Activated CD4-positive, alpha-beta T cell treated with anti-CD3 and anti-CD28 coated beads for 36 hours (primary cell): ENCODE data around the gene TNFAIP3. TPM values are rescaled to one million over a fixed set of nuclear protein-coding genes. Genes with fewer than 3 reads are reported as not detected.

Experiments
- ATAC-seq: fragments of 200-7000 bp; cut with Tn5 transposase; one replicate; pipeline ENCODE4 v1.10.0; 2021; ENCODE audit warnings: mild to moderate bottlenecking, moderate library complexity
- CTCF ChIA-PET: fragments of 350-600 bp; sonication (Branson Sonifier 250); formaldehyde crosslinking; loops from one replicate; lab custom pipeline; 2021; ENCODE audit warnings: antibody characterized with exemption; lab: Charles Lee
- POLR2A ChIA-PET: fragments of 350-600 bp; sonication (Branson Sonifier 250); formaldehyde crosslinking; loops from one replicate; lab custom pipeline; 2021; ENCODE audit warnings: antibody characterized with exemption, inconsistent platforms; lab: Charles Lee
- DNase-seq: peaks from one replicate; pipeline ENCODE4 v3.0.0-alpha.2; 2020
- H3K27ac Mint-ChIP-seq: one replicate; pipeline ENCODE4 v1.8.0; 2021; ENCODE audit warnings: mixed read lengths
- H3K27me3 Mint-ChIP-seq: one replicate; pipeline ENCODE4 v1.8.0; 2021; ENCODE audit warnings: mixed read lengths
- H3K36me3 Mint-ChIP-seq: one replicate; pipeline ENCODE4 v1.8.0; 2021; ENCODE audit warnings: low read depth, mixed read lengths
- H3K4me1 Mint-ChIP-seq: one replicate; pipeline ENCODE4 v1.8.0; 2021; ENCODE audit warnings: mixed read lengths
- H3K4me3 Mint-ChIP-seq: one replicate; pipeline ENCODE4 v1.8.0; 2021; ENCODE audit warnings: mild to moderate bottlenecking, moderate library complexity, mixed read lengths
- H3K9me3 Mint-ChIP-seq: one replicate; pipeline ENCODE4 v1.8.0; 2021; ENCODE audit warnings: low read depth, mixed read lengths
- intact Hi-C, 2 experiments: fragments of 100-400 bp; cut with DNase I in 1 of 2; cut with micrococcal nuclease in 1 of 2; formaldehyde crosslinking; loops; one replicate each; pipeline versions ENCODE4 v1.14.2 to v1.15.1; 2022 to 2024; cut with DNase I, micrococcal nuclease
- total RNA-seq, 2 experiments: library from RNA; stranded (reverse); gene quantifications; one replicate each; pipeline ENCODE4 v1.2.3, GENCODE V29; 2021

TNFAIP3 gene
- total RNA-seq, 2 experiments from 2014 or later: 284 to 371 TPM

DNA sequence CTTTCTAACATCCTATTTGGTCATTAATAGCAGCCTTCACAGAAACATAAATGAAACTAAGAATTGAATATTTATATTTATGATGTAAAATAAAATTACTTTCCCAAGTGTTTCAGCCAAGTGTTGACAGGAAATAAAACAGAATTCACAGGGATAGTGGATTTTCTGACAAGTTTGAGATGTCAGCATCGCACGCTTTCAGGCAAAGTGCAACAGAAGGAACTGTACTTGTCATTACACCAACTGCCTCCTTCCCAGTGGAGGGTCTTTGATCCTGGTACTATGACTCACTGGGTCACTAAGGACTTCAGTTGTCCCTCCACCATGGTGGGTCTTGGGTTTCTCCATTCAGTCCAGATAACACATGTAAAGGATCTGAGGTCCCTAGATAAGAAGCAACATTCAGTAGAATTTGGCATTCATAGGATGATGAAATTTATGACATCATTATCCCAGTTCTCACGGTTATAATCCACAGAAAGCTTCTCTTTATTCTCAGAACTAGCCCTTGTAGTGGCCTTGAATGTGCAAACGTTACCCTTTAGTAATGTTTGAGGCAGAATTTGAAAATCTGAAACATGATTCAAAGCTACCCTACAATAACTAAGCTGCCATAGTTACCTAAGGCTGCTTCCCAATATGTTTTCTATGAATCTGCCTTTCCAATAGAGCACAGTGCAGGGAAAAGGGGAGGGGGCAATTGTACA is 3.8 kb upstream of the TNFAIP3 start:
- DNase-seq (no peak), ATAC-seq (no peak)
- H3K9me3 Mint-ChIP-seq: no peaks in the 10 kb centered on the region
- no peak overlapping the region for H3K27ac Mint-ChIP-seq
- peaks cover 12% of the 10 kb centered on the region for H3K36me3 Mint-ChIP-seq
- POLR2A ChIA-PET: no interaction called here
- peaks cover 40% of the 10 kb centered on the region for H3K4me1 Mint-ChIP-seq
- no peak overlapping the region for H3K4me3 Mint-ChIP-seq
- H3K27me3 Mint-ChIP-seq: no peaks in the 10 kb centered on the region
- intact Hi-C loops: no loop called here
- CTCF ChIA-PET: interaction anchor here (0.7 to 2.2 kb wide), 5 partner anchors 12 to 155 kb away, joined by 3 to 7 read pairs (median 4); no protein-coding TSS in a partner anchor

DNA sequence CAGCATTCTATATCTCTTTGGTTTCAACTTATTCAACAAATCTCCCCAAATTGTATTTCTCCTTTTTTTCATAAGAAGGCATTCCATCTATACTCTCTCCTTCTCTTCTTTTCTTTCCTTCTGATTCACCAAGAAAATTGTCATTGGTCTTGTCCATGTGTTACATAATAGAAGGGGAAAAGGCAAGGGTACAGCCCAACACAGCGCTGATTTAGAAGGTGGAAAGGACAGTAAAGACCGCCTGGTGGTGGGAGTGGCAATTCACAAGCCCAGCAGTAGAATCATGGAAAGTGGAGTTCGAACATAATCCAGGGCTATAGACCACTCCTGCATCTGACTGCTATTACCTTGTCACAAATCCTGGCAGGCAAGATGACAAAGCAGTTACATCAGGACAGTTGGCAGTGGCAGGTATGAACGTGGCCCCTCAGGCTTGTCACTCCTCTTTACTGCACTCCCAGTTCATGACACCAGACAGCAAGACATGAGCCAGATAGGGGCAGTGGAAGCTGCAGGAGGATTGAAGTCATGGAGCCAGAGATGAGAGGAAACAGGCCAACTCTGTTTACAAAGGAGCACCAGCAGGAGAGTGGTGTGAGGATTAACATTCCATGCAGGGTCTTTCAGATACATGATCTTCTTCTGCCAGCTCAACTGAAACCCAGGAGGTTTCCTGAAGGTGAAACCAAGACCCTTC is 2.1 kb upstream of the TNFAIP3 start:
- no peak for DNase-seq
- no peaks in the 10 kb centered on the region for H3K27me3 Mint-ChIP-seq
- peak overlapping the region; percentile 25 for H3K4me3 Mint-ChIP-seq
- peaks cover 40% of the 10 kb centered on the region for H3K4me1 Mint-ChIP-seq
- CTCF ChIA-PET: interaction anchor here (1.1 to 10.9 kb wide), 4 partner anchors 8 to 161 kb away, joined by 5 to 137 read pairs (median 48); no protein-coding TSS in a partner anchor
- intact Hi-C loops: loop anchor here in 1 of 2 experiments (5.0 kb wide), 1 partner anchor 242 kb away; the partner anchor contains the start of gene PERP
- H3K27ac Mint-ChIP-seq: peak overlapping the region; percentile 97
- ATAC-seq: no peak
- H3K9me3 Mint-ChIP-seq: no peaks in the 10 kb centered on the region
- H3K36me3 Mint-ChIP-seq: peaks cover 29% of the 10 kb centered on the region
- POLR2A ChIA-PET: no interaction called here

DNA sequence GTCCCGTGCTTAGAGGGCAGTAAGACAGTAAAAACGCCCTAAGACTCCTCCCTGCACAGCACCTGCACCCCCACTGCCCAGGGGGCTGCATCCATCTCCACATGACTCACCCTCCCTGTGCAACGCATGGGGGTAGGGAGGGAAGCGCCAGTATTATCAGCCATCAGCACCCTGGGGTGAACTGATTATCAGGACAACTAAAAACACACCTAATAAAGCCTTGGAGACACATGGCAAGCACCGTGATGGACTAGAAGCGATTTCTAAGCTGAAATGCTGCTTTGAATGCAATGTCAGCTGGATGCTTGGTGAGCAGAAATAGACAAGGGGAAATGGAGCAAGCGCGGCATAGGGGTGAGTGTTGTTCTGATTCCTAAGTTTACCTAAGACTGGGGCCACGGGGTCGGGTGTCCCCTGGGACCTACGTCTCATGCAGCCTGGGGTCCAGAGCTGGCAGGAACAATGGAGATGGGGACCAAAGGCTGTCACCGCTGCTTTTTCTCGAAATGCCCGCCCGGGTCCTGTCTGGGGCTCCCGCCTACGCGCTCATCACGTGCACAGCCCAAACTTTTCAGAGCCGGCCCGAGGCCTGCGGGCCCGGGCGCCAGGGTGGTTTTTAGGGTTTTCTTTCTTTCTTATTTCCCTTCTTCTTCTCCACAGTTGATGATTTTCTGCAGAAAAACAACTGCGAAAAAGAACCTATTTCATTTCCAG is 702 bp upstream of the TNFAIP3 start:
- intact Hi-C loops: loop anchor here (1.0 to 5.0 kb wide), 4 partner anchors 17 to 241 kb away; partner anchors contain the start of gene PERP (in 1 of the 2)
- DNase-seq (peak; percentile 54), ATAC-seq (peak; percentile 4)
- ChIA-PET POLR2A (interaction anchor here (0.6 to 2.2 kb wide), 9 partner anchors 15 to 160 kb away, joined by 3 to 9 read pairs (median 6); no protein-coding TSS in a partner anchor), CTCF (interaction anchor here (0.6 to 10.9 kb wide), 31 partner anchors 10 to 209 kb away, joined by 3 to 137 read pairs (median 7); no protein-coding TSS in a partner anchor)
- Mint-ChIP-seq H3K27ac (peak overlapping the region; percentile 97), H3K27me3 (no peaks in the 10 kb centered on the region), H3K4me1 (peaks cover 39% of the 10 kb centered on the region), H3K4me3 (peak overlapping the region; percentile 91), H3K36me3 (peaks cover 43% of the 10 kb centered on the region), H3K9me3 (no peaks in the 10 kb centered on the region)

DNA sequence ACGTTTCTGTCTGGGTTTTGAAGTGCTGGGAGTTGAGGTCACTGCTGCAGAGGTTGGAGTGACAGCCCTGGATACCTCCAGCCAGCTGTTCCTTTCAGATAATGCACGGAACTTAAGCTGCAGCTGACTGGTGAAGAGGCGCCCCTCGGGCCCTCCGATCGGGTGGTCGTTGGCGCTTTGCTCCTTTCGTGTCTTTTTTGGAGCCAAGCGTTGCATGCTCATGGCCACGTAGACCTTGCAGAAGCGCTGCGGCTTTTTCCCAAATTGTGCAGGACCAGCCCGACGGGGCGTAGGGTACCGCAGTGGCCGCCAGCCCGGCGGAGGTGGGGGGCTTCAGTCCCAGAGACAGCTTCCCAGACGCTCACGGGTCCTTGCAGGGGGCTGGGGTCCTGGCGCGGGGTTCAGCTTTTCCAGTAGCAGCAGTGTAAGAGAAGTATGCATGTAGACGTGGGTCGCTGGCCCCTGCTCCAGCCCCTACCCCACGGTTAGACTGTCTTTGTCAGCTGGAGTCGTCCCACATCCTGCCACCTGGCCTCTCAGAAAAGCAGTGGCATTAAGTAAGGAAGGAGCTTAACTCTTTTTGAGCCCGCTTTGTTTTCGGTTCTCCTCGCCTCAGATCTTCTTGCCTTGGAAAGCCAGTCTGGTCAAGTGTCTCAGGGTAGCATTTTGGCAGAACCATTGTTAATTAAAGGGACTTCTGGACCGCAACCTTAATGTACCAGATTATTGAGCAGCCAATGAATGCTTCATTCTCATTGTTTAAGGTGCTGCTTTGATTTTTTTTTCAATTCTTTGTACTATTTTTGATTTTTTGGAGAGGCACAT is 838 bp downstream of the TNFAIP3 start:
- CTCF ChIA-PET: interaction anchor here (0.6 to 10.9 kb wide), 47 partner anchors 9 to 1117 kb away, joined by 3 to 137 read pairs (median 4); no protein-coding TSS in a partner anchor
- DNase-seq: peak; percentile 65
- ATAC-seq: peak; percentile 1
- intact Hi-C loops: loop anchor here (1.0 to 5.0 kb wide), 11 partner anchors 40 to 239 kb away; partner anchors contain the start of gene PERP (in 1 of the 2)
- H3K36me3 Mint-ChIP-seq: peaks cover 58% of the 10 kb centered on the region
- H3K27me3 Mint-ChIP-seq: no peaks in the 10 kb centered on the region
- peaks cover 27% of the 10 kb centered on the region for H3K4me1 Mint-ChIP-seq
- POLR2A ChIA-PET: interaction anchor here (0.6 to 2.2 kb wide), 8 partner anchors 40 to 159 kb away, joined by 3 to 9 read pairs (median 4); no protein-coding TSS in a partner anchor
- H3K27ac Mint-ChIP-seq: peak overlapping the region; percentile 99
- peak overlapping the region; percentile 91 for H3K4me3 Mint-ChIP-seq
- H3K9me3 Mint-ChIP-seq: no peaks in the 10 kb centered on the region

DNA sequence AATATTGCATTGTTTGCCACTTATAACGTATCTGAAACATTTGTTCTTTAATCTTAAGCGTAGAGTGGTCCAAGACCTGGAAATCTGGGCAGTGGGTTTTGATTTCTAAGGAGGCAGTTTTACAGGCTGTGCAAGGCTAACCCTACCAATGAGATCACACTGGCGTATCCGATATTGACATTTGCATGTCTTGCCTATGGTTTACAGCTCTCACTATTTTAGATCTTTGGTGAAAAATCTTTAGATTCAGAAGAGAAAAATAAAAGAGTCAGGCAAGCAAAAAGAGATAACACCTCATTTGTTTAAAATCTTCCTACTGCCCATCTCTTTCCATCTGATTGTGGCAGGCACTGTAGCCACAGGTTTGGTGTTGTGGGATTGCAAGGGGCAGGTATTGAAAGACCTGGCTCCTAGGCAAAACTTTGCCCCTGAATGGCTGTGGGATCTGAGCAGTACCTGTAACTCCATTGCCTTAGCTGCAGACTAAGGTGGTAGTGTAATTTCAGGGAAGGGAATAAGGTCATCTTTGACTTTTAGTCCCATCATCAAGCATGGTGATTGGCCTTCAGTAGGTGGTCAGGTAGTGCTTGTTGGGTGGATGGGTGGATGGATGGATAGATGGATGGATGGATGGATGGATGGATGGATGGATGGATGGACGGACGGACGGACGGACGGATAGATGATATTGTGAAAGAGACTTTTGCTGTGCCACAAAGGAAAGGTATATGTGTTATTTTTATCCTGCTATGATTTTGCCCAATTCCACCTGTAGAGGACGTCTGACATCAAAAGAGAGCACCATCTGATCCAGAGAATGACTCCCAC is 1.9 kb downstream of the TNFAIP3 start:
- ATAC-seq: no peak
- POLR2A ChIA-PET: interaction anchor here (0.6 to 1.0 kb wide), 4 partner anchors 40 to 1098 kb away, joined by 3 to 14 read pairs (median 6); no protein-coding TSS in a partner anchor
- Mint-ChIP-seq H3K27ac (peak overlapping the region; percentile 99), H3K27me3 (no peaks in the 10 kb centered on the region), H3K36me3 (peaks cover 69% of the 10 kb centered on the region), H3K4me3 (peak overlapping the region; percentile 91), H3K4me1 (peaks cover 24% of the 10 kb centered on the region), H3K9me3 (no peaks in the 10 kb centered on the region)
- intact Hi-C loops: loop anchor here (1.0 to 5.0 kb wide), 3 partner anchors 76 to 238 kb away; partner anchors contain the start of gene PERP (in 2 of the 2)
- CTCF ChIA-PET: interaction anchor here (0.5 to 10.9 kb wide), 36 partner anchors 8 to 503 kb away, joined by 3 to 137 read pairs (median 7); no protein-coding TSS in a partner anchor
- no peak for DNase-seq

DNA sequence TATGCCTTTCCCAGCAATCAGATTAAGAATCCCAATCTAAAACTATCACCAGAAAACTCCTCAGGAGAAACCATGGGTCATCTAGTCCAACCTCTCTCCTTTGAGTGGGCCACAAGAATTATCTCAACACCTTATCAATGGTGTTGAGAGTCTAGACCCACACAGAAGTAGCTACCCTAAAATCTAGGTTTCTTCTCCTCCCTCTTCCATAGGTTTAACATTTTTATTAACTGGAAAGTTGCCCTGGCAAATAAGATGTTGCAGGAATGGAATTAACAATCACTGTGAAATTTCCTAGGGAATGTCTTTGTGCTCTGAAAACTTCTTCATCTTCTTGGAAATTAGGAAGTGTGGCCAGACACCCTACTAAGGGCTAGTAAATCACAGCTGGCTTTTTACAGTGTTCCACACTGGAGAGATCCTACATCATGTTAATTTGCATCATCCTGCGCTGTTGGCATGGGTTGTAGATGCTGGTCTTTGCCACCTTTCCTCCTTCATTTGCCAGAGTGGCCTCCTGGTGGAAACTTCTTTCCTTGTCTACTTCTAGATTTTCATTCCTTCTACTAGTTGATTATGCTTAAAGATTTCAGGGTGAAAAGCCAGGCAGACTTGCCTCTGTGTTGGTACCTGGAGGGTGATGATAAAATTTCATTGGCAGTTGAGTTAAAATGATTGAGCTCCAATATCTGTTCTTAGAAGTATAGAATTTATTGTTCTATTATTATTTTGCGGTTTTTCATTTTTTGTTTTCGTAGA is 2.7 kb downstream of the TNFAIP3 start:
- Mint-ChIP-seq H3K4me3 (peak overlapping the region; percentile 91), H3K4me1 (peaks cover 22% of the 10 kb centered on the region), H3K27ac (peak overlapping the region; percentile 99), H3K9me3 (no peaks in the 10 kb centered on the region), H3K36me3 (peaks cover 74% of the 10 kb centered on the region), H3K27me3 (no peaks in the 10 kb centered on the region)
- intact Hi-C loops: loop anchor here (1.0 to 5.0 kb wide), 2 partner anchors 238 kb away; partner anchors contain the start of gene PERP (in 2 of the 2)
- ChIA-PET CTCF (interaction anchor here (0.5 to 10.9 kb wide), 40 partner anchors 8 to 503 kb away, joined by 3 to 137 read pairs (median 5); no protein-coding TSS in a partner anchor), POLR2A (interaction anchor here (0.6 to 2.5 kb wide), 9 partner anchors 11 to 1098 kb away, joined by 3 to 14 read pairs (median 5); no protein-coding TSS in a partner anchor)
- no peak for ATAC-seq
- DNase-seq: no peak

DNA sequence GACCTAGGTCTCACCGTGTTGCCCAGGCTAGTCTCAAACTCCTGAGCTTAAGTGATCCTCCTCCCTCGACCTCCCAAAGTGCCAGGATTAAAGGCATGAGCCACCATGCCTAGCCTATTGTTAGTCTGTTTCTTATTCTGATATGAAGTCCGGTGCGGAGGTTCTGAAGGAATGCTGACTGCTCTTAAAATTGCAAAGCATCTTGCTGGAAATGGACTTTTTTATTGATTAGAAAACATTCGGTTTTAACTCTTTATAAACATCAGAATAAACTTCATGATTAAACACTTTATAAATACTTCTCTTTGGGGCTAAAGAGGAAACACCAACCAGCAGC is 3.2 kb downstream of the TNFAIP3 start:
- Mint-ChIP-seq H3K9me3 (no peaks in the 10 kb centered on the region), H3K4me3 (peak overlapping the region; percentile 91), H3K27ac (peak overlapping the region; percentile 99), H3K27me3 (no peaks in the 10 kb centered on the region), H3K36me3 (peaks cover 80% of the 10 kb centered on the region), H3K4me1 (peaks cover 22% of the 10 kb centered on the region)
- no peak for ATAC-seq
- intact Hi-C loops: no loop called here
- CTCF ChIA-PET: interaction anchor here (0.6 to 10.9 kb wide), 42 partner anchors 10 to 1360 kb away, joined by 3 to 137 read pairs (median 5); no protein-coding TSS in a partner anchor
- DNase-seq: no peak
- POLR2A ChIA-PET: interaction anchor here (0.6 to 2.5 kb wide), 17 partner anchors 9 to 189 kb away, joined by 3 to 12 read pairs (median 5); no protein-coding TSS in a partner anchor

DNA sequence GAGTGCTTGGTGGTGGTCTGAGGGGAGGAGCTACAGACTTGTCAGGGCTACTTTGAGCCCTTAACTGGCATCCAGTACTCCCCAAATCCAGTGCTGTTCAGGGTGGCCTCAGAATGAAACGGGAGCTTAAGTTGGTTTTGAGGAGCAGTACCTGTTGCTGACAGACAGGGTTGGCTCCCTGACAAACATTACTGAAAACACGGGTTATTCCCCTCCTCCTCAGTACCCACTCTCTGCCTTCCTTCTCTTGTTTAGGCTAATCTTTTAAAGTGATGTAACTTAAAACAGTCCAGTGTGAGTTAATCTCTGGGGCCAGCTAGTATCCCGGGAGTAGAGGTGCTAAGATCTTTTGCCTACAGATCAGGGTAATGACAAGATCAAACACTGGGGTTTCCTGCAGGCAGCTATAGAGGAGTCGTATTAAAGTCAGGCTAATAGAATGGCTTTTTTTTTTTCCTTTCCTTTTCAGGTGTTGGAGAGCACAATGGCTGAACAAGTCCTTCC is 3.7 kb downstream of the TNFAIP3 start:
- peaks cover 22% of the 10 kb centered on the region for H3K4me1 Mint-ChIP-seq
- intact Hi-C loops: loop anchor here in 1 of 2 experiments (1.0 kb wide), 1 partner anchor 75 kb away; no protein-coding TSS in a partner anchor
- peak overlapping the region; percentile 99 for H3K27ac Mint-ChIP-seq
- ChIA-PET POLR2A (interaction anchor here (0.5 to 2.5 kb wide), 20 partner anchors 8 to 831 kb away, joined by 3 to 12 read pairs (median 5); no protein-coding TSS in a partner anchor), CTCF (interaction anchor here (0.6 to 10.9 kb wide), 41 partner anchors 9 to 1359 kb away, joined by 3 to 137 read pairs (median 5); no protein-coding TSS in a partner anchor)
- H3K27me3 Mint-ChIP-seq: no peaks in the 10 kb centered on the region
- ATAC-seq: peak; percentile 59
- peak; percentile 79 for DNase-seq
- H3K4me3 Mint-ChIP-seq: peak overlapping the region; percentile 91
- H3K9me3 Mint-ChIP-seq: no peaks in the 10 kb centered on the region
- peaks cover 85% of the 10 kb centered on the region for H3K36me3 Mint-ChIP-seq
